Thyroid gland (tissue), 4 donors: ENCODE results near the gene ADGRD1. TPM values are rescaled to one million over a fixed set of nuclear protein-coding genes. Genes with fewer than 3 reads are reported as not detected.

Source experiments
- DNase-seq, 2 donors: peaks; one replicate each; pipeline ENCODE4 v3.0.0-alpha.2; 2019
- H3K27ac ChIP-seq, 3 donors: fragments of 200-600 bp; sonication (generic); 1 replicate in 2 of 3; 2 replicates in 1 of 3; pipeline ENCODE4 v1.5.1; 2016 to 2019; ENCODE audit warnings: mild to moderate bottlenecking in 1 of 3, moderate library complexity in 1 of 3
- H3K27me3 ChIP-seq: fragments of 200-600 bp; sonication (generic); one replicate; pipeline ENCODE4 v1.5.1; 2019
- H3K36me3 ChIP-seq, 2 donors: fragments of 200-600 bp; sonication (generic); one replicate each; pipeline ENCODE4 v1.5.1; 2016 to 2019
- H3K4me1 ChIP-seq, 2 donors: fragments of 200-600 bp; sonication (generic); one replicate each; pipeline ENCODE4 v1.5.1; 2017 to 2019
- H3K4me3 ChIP-seq, 3 donors: fragments of 200-600 bp; sonication (generic); replicated peaks in 1 of 3; 1 replicate in 2 of 3; 2 replicates in 1 of 3; pipeline ENCODE4 v1.5.1; 2016; ENCODE audit warnings: mild to moderate bottlenecking in 1 of 3
- H3K9me3 ChIP-seq: fragments of 200-600 bp; sonication (generic); one replicate; pipeline ENCODE4 v1.5.1; 2017
- CTCF ChIP-seq, 6 experiments: fragments of 200-600 bp in 3 of 6; fragments of 450-650 bp in 3 of 6; sonication (generic) in 3 of 6; IDR thresholded peaks; one replicate each; pipeline ENCODE4 v1.5.1; 2016 to 2019; ENCODE audit warnings: antibody characterized with exemption in 6 of 6, mild to moderate bottlenecking in 2 of 6, inconsistent platforms in 1 of 6, moderate library complexity in 1 of 6
- POLR2A ChIP-seq, 2 donors: fragments of 450-650 bp; IDR thresholded peaks; one replicate each; pipeline ENCODE4 v1.6.1; 2017; ENCODE audit warnings: antibody characterized with exemption in 2 of 2, mild to moderate bottlenecking in 2 of 2, moderate library complexity in 1 of 2
- WGBS, 2 donors: methylation state at CpG; one replicate each; pipeline ENCODE4 v1.1.5; 2017; 5-methylcytosine and 5-hydroxymethylcytosine counted together
- intact Hi-C: fragments of 100-400 bp; cut with DNase I; formaldehyde crosslinking; loops from one replicate; pipeline ENCODE4 v1.15.1; 2023
- total RNA-seq, 4 donors: library from RNA; depleted of rRNA; stranded (reverse); fragments of >200 nt; gene quantifications; one replicate each; pipeline ENCODE4 v1.2.3, GENCODE V29; 2016

The ADGRD1 gene
- total RNA-seq, 4 donors from 2014 or later = 14.1 to 44.3 (median 24.7) TPM

DNA sequence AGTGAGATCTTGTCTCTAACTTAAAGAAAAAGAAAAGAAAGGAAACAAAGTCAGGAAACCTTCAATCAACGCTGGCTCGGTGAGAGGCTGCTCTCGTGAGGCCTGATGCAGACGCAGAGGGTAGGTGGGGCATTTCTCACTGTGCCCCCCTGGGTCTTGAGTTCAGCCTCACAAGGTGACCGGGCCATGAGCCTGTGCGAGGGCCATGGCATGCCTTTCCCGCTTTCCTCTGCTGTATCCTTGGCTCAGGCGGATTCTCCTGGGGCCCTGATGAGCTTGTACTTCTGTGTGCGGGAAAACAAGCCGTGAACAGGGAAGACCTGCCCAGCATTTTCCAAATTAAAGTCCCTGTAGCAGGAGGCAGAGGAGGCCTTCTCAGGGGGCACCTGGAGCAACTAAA is 20.2 kb downstream of the ADGRD1 start:
- Histone ChIP-seq H3K4me3 (no peak overlapping the region), H3K27me3 (no peaks in the 10 kb centered on the region), H3K4me1 (no peaks in the 10 kb centered on the region), H3K27ac (no peak overlapping the region), H3K9me3 (no peaks in the 10 kb centered on the region), H3K36me3 (no peaks in the 10 kb centered on the region)
- no peak for DNase-seq
- TF ChIP-seq CTCF (IDR thresholded peaks at IDR 0.05) (no peak), POLR2A (IDR thresholded peaks at IDR 0.05) (no peak)
- 93 to 98% methylated on average over 10 of the region's 10 CpGs for WGBS, 2 donors
- intact Hi-C loops = no loop called here

- no peaks in the 10 kb centered on the region for H3K9me3 ChIP-seq
- H3K4me1 ChIP-seq = no peaks in the 10 kb centered on the region
- TF ChIP-seq CTCF (IDR thresholded peaks at IDR 0.05) (no peak), POLR2A (IDR thresholded peaks at IDR 0.05) (no peak)
- intact Hi-C loops = no loop called here
- DNase-seq = no peak
- H3K27me3 ChIP-seq = no peaks in the 10 kb centered on the region
- H3K36me3 ChIP-seq = no peaks in the 10 kb centered on the region
- H3K4me3 ChIP-seq = no peak overlapping the region
- 80 to 94% methylated on average over 6 to 7 of the region's 7 CpGs for WGBS, 2 donors
- no peak overlapping the region for H3K27ac ChIP-seq
Measured at GRCh38 chr12:130975116-130975515, 21.4 kb downstream of the ADGRD1 start.

DNA sequence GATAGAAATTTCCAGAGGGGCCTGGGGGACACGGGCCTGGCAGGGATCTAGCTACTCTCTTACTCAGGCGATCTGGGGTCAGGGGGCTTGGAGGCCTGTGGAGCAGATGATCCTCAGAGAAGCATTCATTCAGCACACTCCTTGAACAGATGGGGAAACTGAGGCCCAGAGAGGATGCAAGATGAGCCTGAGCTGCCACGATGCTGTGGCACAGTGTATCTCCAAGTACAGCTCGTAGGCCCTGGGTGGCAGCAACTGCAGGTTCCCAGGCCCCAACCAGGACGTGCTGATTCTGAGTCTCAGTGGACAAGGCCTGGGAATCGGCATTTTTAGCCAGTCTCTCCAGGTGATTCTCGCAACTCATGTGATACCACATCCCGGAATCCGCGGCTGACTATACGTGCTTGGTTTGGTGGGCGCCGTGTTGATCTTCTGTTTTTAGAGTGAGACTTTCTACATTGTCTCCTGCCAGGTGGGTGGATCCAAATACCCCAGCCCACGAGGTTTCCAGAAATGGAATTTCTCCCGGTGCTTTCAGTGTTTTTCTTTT is 22.5 kb downstream of the ADGRD1 start:
- H3K27ac ChIP-seq = no peak overlapping the region
- DNase-seq = no peak
- WGBS, 2 donors = 93 to 96% methylated on average over 15 of the region's 15 CpGs
- no peak overlapping the region for H3K4me3 ChIP-seq
- no peak for TF ChIP-seq POLR2A (IDR thresholded peaks at IDR 0.05)
- no peak for TF ChIP-seq CTCF (IDR thresholded peaks at IDR 0.05)
- intact Hi-C loops = no loop called here
- H3K9me3 ChIP-seq = no peaks in the 10 kb centered on the region
- no peaks in the 10 kb centered on the region for H3K4me1 ChIP-seq
- no peaks in the 10 kb centered on the region for H3K27me3 ChIP-seq
- no peaks in the 10 kb centered on the region for H3K36me3 ChIP-seq

- no peaks in the 10 kb centered on the region for H3K27me3 ChIP-seq
- H3K9me3 ChIP-seq = no peaks in the 10 kb centered on the region
- H3K36me3 ChIP-seq = no peaks in the 10 kb centered on the region
- intact Hi-C loops = no loop called here
- WGBS, 2 donors = 84 to 91% methylated on average over 13 of the region's 17 CpGs
- no peak for DNase-seq
- no peaks in the 10 kb centered on the region for H3K4me1 ChIP-seq
- H3K4me3 ChIP-seq = no peak overlapping the region
- no peak overlapping the region for H3K27ac ChIP-seq
- TF ChIP-seq POLR2A (IDR thresholded peaks at IDR 0.05) = no peak
- TF ChIP-seq CTCF (IDR thresholded peaks at IDR 0.05) = no peak
Measured at GRCh38 chr12:130977046-130977742, 23.5 kb downstream of the ADGRD1 start.

GRCh38 chr12:130977743-130978095 is 24.0 kb downstream of the ADGRD1 start:
- Histone ChIP-seq H3K4me3 (no peak overlapping the region), H3K4me1 (no peaks in the 10 kb centered on the region), H3K27me3 (no peaks in the 10 kb centered on the region), H3K9me3 (no peaks in the 10 kb centered on the region), H3K36me3 (no peaks in the 10 kb centered on the region), H3K27ac (no peak overlapping the region)
- WGBS, 2 donors = 90 to 95% methylated on average over 5 to 10 of the region's 10 CpGs
- TF ChIP-seq POLR2A (IDR thresholded peaks at IDR 0.05) = no peak
- TF ChIP-seq CTCF (IDR thresholded peaks at IDR 0.05) = no peak
- intact Hi-C loops = no loop called here
- no peak for DNase-seq
